Endodermal cell (in vitro differentiated cells): ENCODE measurements around the gene SEMA5A. TPM values are rescaled to one million over a fixed set of nuclear protein-coding genes. Genes with fewer than 3 reads are reported as not detected.

Source experiments
- DNase-seq: peaks from one replicate; pipeline ENCODE4 v3.0.0-alpha.2; 2017
- H3K27ac ChIP-seq: 2 replicates; pipeline ENCODE4 v1.5.1; 2013; ENCODE audit warnings: mild to moderate bottlenecking, low read depth, low read length, moderate library complexity
- H3K27me3 ChIP-seq: 2 replicates; pipeline ENCODE4 v1.6.1; 2013; ENCODE audit warnings: mild to moderate bottlenecking, low read length, moderate library complexity; ENCODE audit not compliant: insufficient read depth, control insufficient read depth, poor library complexity, severe bottlenecking
- H3K36me3 ChIP-seq: 2 replicates; pipeline ENCODE4 v1.7.0; 2013; ENCODE audit warnings: mild to moderate bottlenecking, low read length, moderate library complexity; ENCODE audit not compliant: control insufficient read depth, insufficient read depth
- H3K4me1 ChIP-seq: one replicate; pipeline ENCODE4 v1.7.0; 2013; ENCODE audit warnings: low read length; ENCODE audit not compliant: control insufficient read depth, insufficient read depth
- H3K4me3 ChIP-seq: 2 replicates; pipeline ENCODE4 v1.5.1; 2013; ENCODE audit warnings: mild to moderate bottlenecking, low read length, moderate library complexity
- H3K9ac ChIP-seq: 2 replicates; pipeline ENCODE4 v1.6.1; 2013; ENCODE audit warnings: mild to moderate bottlenecking, low read length, moderate library complexity; ENCODE audit not compliant: poor library complexity, severe bottlenecking; ENCODE audit errors: extremely low read depth
- H3K9me3 ChIP-seq: 2 replicates; pipeline ENCODE4 v1.6.1; 2013; ENCODE audit warnings: mild to moderate bottlenecking, low read length, moderate library complexity; ENCODE audit not compliant: control insufficient read depth
- H3K27ac Mint-ChIP-seq: 2 replicates; pipeline ENCODE4 v1.8.0; 2020; ENCODE audit warnings: mixed read lengths
- H3K27me3 Mint-ChIP-seq: 2 replicates; pipeline ENCODE4 v1.8.0; 2021; ENCODE audit warnings: mild to moderate bottlenecking, mixed read lengths; ENCODE audit not compliant: insufficient read depth
- H3K36me3 Mint-ChIP-seq: 2 replicates; pipeline ENCODE4 v1.8.0; 2020; ENCODE audit warnings: low read depth, mixed read lengths
- H3K4me1 Mint-ChIP-seq: 2 replicates; pipeline ENCODE4 v1.8.0; 2020; ENCODE audit warnings: mixed read lengths
- H3K4me3 Mint-ChIP-seq: 2 replicates; pipeline ENCODE4 v1.8.0; 2020; ENCODE audit warnings: mild to moderate bottlenecking, moderate library complexity, mixed read lengths
- H3K9me3 Mint-ChIP-seq: 2 replicates; pipeline ENCODE4 v1.8.0; 2020; ENCODE audit warnings: mild to moderate bottlenecking, mixed read lengths
- WGBS, 2 experiments: methylation state at CpG; one replicate each; pipeline versions ENCODE4 v1.1.5 to v1.1.7; 2013; ENCODE audit warnings: missing lambda C conversion rate in 2 of 2, mixed read lengths in 1 of 2; ENCODE audit not compliant: insufficient coverage in 1 of 2, insufficient read length in 1 of 2; 5-methylcytosine and 5-hydroxymethylcytosine counted together
- total RNA-seq, 2 donors: library from RNA; stranded (reverse); fragmentation: NEBNext Ultra II Directional in 1 of 2; extraction: Animal tissue kit (Norgen Biotek cat#: 25700) in 1 of 2; gene quantifications; 2 replicates in 1 of 2; 3 replicates in 1 of 2; pipeline ENCODE4 v1.2.1, GENCODE V29; 2021
- TF ChIP-seq, protein P1 (sequence below): fragments of 200-600 bp; sonication (generic); conservative IDR thresholded peaks from 2 replicates; pipeline ENCODE4 v1.5.0; 2021; ENCODE audit warnings: antibody characterized with exemption, mild to moderate bottlenecking

Gene SEMA5A
- total RNA-seq, 2 donors from 2014 or later = 46.8 to 77.8 TPM

DNA sequence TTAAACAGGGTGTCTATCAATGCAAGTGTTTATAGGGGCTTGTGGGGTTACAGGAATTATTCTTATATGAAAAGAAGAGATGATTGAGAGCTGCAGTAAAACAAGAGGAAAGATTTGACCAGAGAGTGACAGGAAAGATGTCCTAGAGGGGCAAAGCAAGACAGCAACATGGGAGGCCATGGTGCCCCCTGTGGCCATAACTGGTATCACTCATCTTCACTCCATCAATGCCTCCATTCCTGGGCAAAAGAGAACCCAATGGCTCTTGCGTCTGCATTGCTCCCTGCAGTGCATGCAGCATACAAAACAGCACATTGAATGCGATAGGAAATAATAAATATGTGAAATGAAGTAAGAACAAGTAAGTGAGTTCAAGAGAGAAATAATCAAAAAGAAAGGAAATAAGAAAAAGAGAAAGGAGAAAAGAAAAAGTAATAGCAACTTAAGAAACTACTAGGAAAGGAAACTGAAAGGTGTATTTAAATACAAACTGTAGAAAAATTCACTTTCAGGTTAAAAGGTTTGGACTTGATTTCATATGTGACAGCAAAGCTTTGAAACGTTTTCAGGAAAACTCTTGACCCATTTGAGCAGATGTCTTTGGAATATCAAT is 206.6 kb downstream of the SEMA5A start:
- H3K27ac ChIP-seq = no peak overlapping the region
- peak; percentile 72 for DNase-seq
- 91 to 98% methylated on average over 3 of the region's 3 CpGs for WGBS, 2 experiments

DNA sequence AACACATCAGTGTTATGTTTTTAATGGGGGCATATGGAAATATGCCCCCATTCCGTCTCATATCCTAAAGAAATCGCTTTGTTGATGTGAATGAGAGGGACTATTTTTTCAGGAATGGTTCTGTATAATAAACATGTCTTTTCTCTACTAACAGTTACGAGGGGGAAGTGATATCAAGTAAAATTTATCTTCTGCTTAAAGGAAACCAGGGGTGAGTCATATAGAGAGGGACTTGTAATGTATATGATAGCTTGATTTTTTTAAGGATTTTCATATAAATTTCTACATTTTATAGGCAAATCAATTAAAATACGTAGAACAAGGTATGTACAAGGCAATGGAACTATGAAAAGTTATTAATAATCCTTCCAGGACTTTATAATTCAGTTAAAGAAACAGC is 207.1 kb downstream of the SEMA5A start:
- H3K27ac Mint-ChIP-seq = no peak overlapping the region
- Histone ChIP-seq H3K4me3 (no peak overlapping the region), H3K9ac (no peak overlapping the region), H3K36me3 (peaks cover 46% of the 10 kb centered on the region), H3K27me3 (no peaks in the 10 kb centered on the region), H3K4me1 (no peaks in the 10 kb centered on the region), H3K9me3 (no peaks in the 10 kb centered on the region), H3K27ac (no peak overlapping the region)
- no peaks in the 10 kb centered on the region for H3K4me1 Mint-ChIP-seq
- no peak for DNase-seq
- peaks cover 1% of the 10 kb centered on the region for H3K9me3 Mint-ChIP-seq
- H3K36me3 Mint-ChIP-seq = peaks cover 19% of the 10 kb centered on the region
- no peaks in the 10 kb centered on the region for H3K27me3 Mint-ChIP-seq
- WGBS, 2 experiments = 97 to 100% methylated on average over 1 to 4 of the region's 4 CpGs
- no peak overlapping the region for H3K4me3 Mint-ChIP-seq
- TF ChIP-seq, protein P1, sequence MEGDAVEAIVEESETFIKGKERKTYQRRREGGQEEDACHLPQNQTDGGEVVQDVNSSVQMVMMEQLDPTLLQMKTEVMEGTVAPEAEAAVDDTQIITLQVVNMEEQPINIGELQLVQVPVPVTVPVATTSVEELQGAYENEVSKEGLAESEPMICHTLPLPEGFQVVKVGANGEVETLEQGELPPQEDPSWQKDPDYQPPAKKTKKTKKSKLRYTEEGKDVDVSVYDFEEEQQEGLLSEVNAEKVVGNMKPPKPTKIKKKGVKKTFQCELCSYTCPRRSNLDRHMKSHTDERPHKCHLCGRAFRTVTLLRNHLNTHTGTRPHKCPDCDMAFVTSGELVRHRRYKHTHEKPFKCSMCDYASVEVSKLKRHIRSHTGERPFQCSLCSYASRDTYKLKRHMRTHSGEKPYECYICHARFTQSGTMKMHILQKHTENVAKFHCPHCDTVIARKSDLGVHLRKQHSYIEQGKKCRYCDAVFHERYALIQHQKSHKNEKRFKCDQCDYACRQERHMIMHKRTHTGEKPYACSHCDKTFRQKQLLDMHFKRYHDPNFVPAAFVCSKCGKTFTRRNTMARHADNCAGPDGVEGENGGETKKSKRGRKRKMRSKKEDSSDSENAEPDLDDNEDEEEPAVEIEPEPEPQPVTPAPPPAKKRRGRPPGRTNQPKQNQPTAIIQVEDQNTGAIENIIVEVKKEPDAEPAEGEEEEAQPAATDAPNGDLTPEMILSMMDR = no peak

More for the DNA sequence above, 206.6 kb downstream of the SEMA5A start:
- no peaks in the 10 kb centered on the region for H3K4me1 Mint-ChIP-seq
- no peaks in the 10 kb centered on the region for H3K27me3 Mint-ChIP-seq
- Histone ChIP-seq H3K36me3 (peaks cover 41% of the 10 kb centered on the region), H3K4me3 (no peak overlapping the region), H3K9me3 (no peaks in the 10 kb centered on the region), H3K4me1 (no peaks in the 10 kb centered on the region), H3K9ac (no peak overlapping the region), H3K27me3 (no peaks in the 10 kb centered on the region)
- TF ChIP-seq, protein P1 = peak; percentile 75
- peaks cover 1% of the 10 kb centered on the region for H3K9me3 Mint-ChIP-seq
- H3K27ac Mint-ChIP-seq = no peak overlapping the region
- no peak overlapping the region for H3K4me3 Mint-ChIP-seq
- peaks cover 19% of the 10 kb centered on the region for H3K36me3 Mint-ChIP-seq

- TF ChIP-seq, protein P1 = no peak
- Mint-ChIP-seq H3K27me3 (no peaks in the 10 kb centered on the region), H3K4me1 (no peaks in the 10 kb centered on the region), H3K4me3 (no peak overlapping the region), H3K9me3 (peaks cover 1% of the 10 kb centered on the region), H3K27ac (no peak overlapping the region), H3K36me3 (peaks cover 19% of the 10 kb centered on the region)
- Histone ChIP-seq H3K4me3 (no peak overlapping the region), H3K36me3 (peaks cover 52% of the 10 kb centered on the region), H3K27ac (no peak overlapping the region), H3K9me3 (no peaks in the 10 kb centered on the region), H3K27me3 (no peaks in the 10 kb centered on the region), H3K4me1 (no peaks in the 10 kb centered on the region), H3K9ac (no peak overlapping the region)
- DNase-seq = no peak
- WGBS, 2 experiments = 94 to 97% methylated on average over 3 to 4 of the region's 4 CpGs
Observed at GRCh38 chr5:9337928-9338595, 207.8 kb downstream of the SEMA5A start.
